GM12892 (cell line): ENCODE measurements around the gene PRRC2B.
"Not testable (repeated sequence)": the region's sequence is repeated elsewhere in the genome, so short reads cannot be mapped to it uniquely, and the experiment has no call there.

ENCODE experiments used
- POLR2A ChIP-seq: IDR thresholded peaks from 2 replicates; pipeline ENCODE4 v1.6.1; 2011; ENCODE audit warnings: low read depth, low read length, control low read depth
- POLR2AphosphoS5 ChIP-seq: IDR thresholded peaks from 2 replicates; pipeline ENCODE4 v1.6.1; 2011; ENCODE audit warnings: low read depth, low read length, control low read depth
- TAF1 ChIP-seq: IDR thresholded peaks from 2 replicates; pipeline ENCODE4 v1.6.1; 2011; ENCODE audit warnings: low read depth, mild to moderate bottlenecking, control low read depth, low read length, borderline replicate concordance

DNA sequence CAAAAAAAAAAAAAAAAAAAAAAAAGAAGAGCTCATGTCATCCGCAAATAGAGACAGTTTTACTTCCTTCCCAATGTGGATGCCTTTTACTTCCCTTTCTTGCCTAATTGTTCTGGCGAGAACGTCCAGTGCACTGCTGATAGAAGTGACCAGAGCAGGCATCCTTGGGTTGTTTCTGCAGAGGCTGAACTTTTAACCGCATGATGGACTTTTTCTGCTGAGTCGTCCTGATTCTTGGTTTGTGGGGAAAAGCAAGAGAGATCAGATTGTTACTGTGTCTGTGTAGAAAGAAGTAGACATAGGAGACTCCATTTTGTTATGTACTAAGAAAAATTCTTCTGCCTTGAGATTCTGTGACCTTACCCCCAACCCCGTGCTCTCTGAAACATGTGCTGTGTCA is 37.4 kb upstream of the PRRC2B start:
- not testable (repeated sequence) for TF ChIP-seq POLR2AphosphoS5, POLR2A, TAF1
